ENCODE results near the gene POLR3A.

Gene POLR3A

DNA sequence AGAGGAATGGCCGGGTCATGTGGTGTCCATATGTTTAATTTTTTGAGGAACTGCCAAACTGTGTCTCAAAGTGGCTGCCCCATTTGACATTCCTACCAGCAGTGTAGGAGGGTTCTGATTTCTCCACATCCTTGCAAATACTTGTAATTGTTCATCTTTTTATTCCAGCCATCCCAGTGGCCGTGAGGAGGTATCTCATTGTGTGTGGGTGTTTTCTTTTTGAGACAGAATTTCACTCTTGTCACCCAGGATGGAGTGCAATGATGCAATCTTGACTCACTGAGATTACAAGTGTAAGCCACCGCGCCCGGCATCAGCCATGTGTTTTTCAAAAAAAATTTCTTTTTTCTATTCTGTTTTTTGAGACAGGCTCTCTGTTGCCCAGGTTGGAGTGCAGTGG, 64.0 kb downstream of the POLR3A start:
- no peak for DNase-seq (ENCODE audit: low spot score)
- TF ChIP-seq CTCF (IDR thresholded peaks at IDR 0.05; ENCODE audit: extremely low read depth, missing control alignments) = no peak

GRCh38 chr10:77964811-77965210, 64.5 kb downstream of the POLR3A start:
- DNase-seq (ENCODE audit: low spot score) = no peak

GRCh38 chr10:77963901-77964300, 65.4 kb downstream of the POLR3A start:
- TF ChIP-seq CTCF (IDR thresholded peaks at IDR 0.05; ENCODE audit: extremely low read depth, missing control alignments) = no peak
- no peak for DNase-seq (ENCODE audit: low spot score)

More at GRCh38 chr10:77964811-77965210, 64.5 kb downstream of the POLR3A start:
- no peak for TF ChIP-seq CTCF (IDR thresholded peaks at IDR 0.05; ENCODE audit: extremely low read depth, missing control alignments)

DNA sequence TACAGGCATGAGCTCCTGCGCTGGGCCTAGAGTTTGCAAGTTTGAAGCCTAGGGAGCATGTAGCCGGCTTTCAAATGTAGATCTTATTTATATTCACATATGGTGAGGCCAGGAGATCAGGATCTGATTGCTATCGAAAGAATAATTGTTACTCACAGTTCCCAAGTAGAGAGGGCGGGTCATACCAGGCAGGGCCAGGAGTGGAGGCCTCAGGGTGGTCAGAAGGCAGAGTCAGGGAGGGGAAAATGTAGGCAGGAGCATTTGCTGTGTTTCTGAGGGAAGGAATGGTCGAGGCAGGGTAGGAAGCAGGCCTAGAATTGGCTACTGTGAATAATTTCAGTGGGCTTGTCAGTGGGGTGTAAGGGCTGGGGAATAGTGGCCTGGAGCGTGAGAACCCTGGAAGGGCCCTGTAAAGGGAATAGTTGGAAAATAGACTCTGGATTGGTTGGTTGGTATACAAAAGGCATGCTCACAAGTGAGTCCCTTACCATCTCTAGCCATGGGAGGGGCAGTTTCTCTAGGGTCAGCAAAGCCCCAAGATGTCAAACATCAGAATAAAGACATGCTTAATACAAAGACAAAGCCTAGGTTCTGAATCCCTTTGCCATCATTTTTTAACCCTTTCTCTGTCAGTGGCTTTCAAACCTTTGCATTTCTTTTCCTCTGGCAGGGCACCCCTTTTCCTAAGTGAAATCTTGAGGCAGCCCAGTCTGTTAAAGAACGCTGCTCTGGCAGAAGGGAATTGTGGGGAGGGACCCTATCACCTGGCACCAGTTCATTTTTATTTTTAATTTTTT, 66.8 kb downstream of the POLR3A start:
- no peak for DNase-seq (ENCODE audit: low spot score)
- TF ChIP-seq CTCF (IDR thresholded peaks at IDR 0.05; ENCODE audit: extremely low read depth, missing control alignments) = no peak

- no peak for TF ChIP-seq CTCF (IDR thresholded peaks at IDR 0.05; ENCODE audit: extremely low read depth, missing control alignments)
- DNase-seq (ENCODE audit: low spot score) = no peak
Observed at GRCh38 chr10:77961668-77962067, 67.6 kb downstream of the POLR3A start.

GRCh38 chr10:77960829-77961329, 68.4 kb downstream of the POLR3A start:
- no peak for DNase-seq (ENCODE audit: low spot score)
- TF ChIP-seq CTCF (IDR thresholded peaks at IDR 0.05; ENCODE audit: extremely low read depth, missing control alignments) = no peak

DNA sequence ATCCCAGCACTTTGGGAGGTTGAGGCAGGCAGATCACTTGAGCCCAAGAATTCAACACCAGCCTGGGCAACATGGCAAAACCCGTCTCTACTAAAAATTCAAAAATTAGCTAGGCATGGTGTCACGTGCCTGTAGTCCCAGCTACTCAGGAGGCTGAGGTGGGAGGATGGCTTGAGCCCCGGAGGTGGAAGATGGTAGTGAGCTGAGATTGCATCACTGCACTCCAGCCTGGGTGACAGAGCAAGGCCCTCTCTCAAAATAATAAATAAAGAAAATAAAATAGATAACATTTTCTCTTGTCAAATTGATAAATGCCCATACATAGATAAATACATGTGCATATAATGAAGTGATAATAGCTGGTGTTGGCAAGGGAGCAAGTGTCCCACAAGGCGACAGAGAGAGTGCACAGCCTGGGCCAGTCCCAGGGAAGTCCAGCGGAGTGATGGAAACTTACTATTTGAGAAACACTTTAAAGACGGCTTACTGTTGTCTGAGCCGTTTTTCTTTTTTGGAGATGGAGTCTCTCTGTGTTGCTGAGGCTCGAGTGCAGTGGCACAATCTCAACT, 69.3 kb downstream of the POLR3A start:
- no peak for DNase-seq (ENCODE audit: low spot score)
- TF ChIP-seq CTCF (IDR thresholded peaks at IDR 0.05; ENCODE audit: extremely low read depth, missing control alignments) = no peak
